Pancreas (tissue), 10 donors: ENCODE results near the gene SEZ6. TPM values are rescaled to one million over a fixed set of nuclear protein-coding genes. Genes with fewer than 3 reads are reported as not detected.

Source experiments
- ATAC-seq, 4 donors: fragments of 200-7000 bp; cut with Tn5 transposase; one replicate each; pipeline versions ENCODE4 v1.8.0 to v1.9.1; 2020; ENCODE audit warnings: mild to moderate bottlenecking in 4 of 4, moderate library complexity in 4 of 4
- DNase-seq, 6 donors: peaks; one replicate each; pipeline ENCODE4 v3.0.0-alpha.2; 2020
- FAIRE-seq: peaks from 2 replicates; lab custom pipeline; 2012; peaks lifted over from hg19 to GRCh38; lab: Jason Lieb, UNC
- H3K27ac ChIP-seq, 4 donors: fragments of 200-600 bp; sonication (generic); 1 replicate in 3 of 4; 2 replicates in 1 of 4; pipeline versions ENCODE4 v1.5.0 to v1.8.0; 2020
- H3K27me3 ChIP-seq, 4 donors: fragments of 200-600 bp; one replicate each; pipeline ENCODE4 v1.8.0; 2021
- H3K36me3 ChIP-seq, 3 donors: fragments of 200-600 bp; sonication (generic) in 1 of 3; one replicate each; pipeline versions ENCODE4 v1.5.0 to v1.8.0; 2020 to 2021
- H3K4me1 ChIP-seq, 3 donors: fragments of 200-600 bp; one replicate each; pipeline ENCODE4 v1.8.0; 2021
- H3K4me3 ChIP-seq, 4 donors: fragments of 200-600 bp; sonication (generic) in 2 of 4; one replicate each; pipeline versions ENCODE4 v1.5.0 to v1.8.0; 2020 to 2021
- H3K9me3 ChIP-seq, 4 donors: fragments of 200-600 bp; one replicate each; pipeline ENCODE4 v1.8.0; 2021
- WGBS, 2 donors: extraction: QIAGEN DNeasy Blood & Tissue Kit; methylation state at CpG; one replicate each; pipeline ENCODE4 v1.1.7; 2013; 5-methylcytosine and 5-hydroxymethylcytosine counted together
- intact Hi-C, 3 donors: fragments of 100-400 bp; cut with DNase I; formaldehyde crosslinking; loops; one replicate each; pipeline versions ENCODE4 v1.11.1 to v1.14.2; 2022
- polyA plus RNA-seq, 2 donors: library from polyadenylated mRNA; stranded (reverse); fragments of 200-250 nt; gene quantifications; one replicate each; pipeline ENCODE4 v1.2.3, GENCODE V29; 2013
- total RNA-seq, 6 donors: library from RNA; stranded (reverse); fragmentation: NEBNext Ultra II Directional in 4 of 6; extraction: Animal tissue kit (Norgen Biotek cat#: 25700) in 4 of 6; gene quantifications; one replicate each; pipeline versions ENCODE4 v1.2.1 to v1.2.4, GENCODE V29; 2021 to 2023
- TF ChIP-seq, protein P1 (sequence below), 4 donors: fragments of 200-600 bp; sonication (generic) in 3 of 4; IDR thresholded peaks; one replicate each; pipeline versions ENCODE4 v1.5.0 to v1.8.0; 2021; ENCODE audit warnings: antibody characterized with exemption in 4 of 4
- donor health status: healthy with polysubstance abuse.
- donor health status: DM: no; HTN: no; CAD: no; lungs with moderate emphysema.
- donor health status: DM: no; HTN: no; CAD: no.
- donor health status: control.
- donor health status: control.
- donor health status: Bipolar disorder and iron deficiency.
- donor health status: DM: yes; HTN: yes; CAD: no.
- donor health status: DM: no; HTN: no; CAD: no.
- donor health status: DM: no; HTN: no; CAD: no.
- donor health status: DM: yes; HTN: yes; CAD: no.

The SEZ6 gene
- total and polyA plus RNA-seq, 8 donors = 0.13 to 5.0 (median 0.64) TPM

DNA sequence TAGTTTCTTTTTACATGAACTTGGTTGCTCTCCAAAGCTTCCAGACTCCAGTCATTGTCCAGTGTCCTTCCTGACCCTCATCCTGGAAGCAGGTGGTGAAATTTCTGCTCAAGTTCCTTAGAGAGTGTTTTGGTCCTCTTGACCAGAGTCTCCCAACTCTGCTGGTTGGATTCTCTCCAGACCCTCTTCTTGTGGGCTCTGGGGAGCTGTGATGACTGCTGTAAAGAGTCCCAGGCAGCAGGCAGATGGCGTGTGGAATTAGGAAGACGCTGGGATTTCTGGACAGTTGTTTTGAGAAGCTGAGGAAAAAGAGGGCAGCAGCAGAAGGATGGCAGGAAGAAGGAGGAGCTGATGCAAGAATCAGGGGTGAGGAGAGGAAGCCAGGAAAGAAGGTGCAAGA lies 1.6 kb upstream of the SEZ6 start:
- TF ChIP-seq, protein P1, sequence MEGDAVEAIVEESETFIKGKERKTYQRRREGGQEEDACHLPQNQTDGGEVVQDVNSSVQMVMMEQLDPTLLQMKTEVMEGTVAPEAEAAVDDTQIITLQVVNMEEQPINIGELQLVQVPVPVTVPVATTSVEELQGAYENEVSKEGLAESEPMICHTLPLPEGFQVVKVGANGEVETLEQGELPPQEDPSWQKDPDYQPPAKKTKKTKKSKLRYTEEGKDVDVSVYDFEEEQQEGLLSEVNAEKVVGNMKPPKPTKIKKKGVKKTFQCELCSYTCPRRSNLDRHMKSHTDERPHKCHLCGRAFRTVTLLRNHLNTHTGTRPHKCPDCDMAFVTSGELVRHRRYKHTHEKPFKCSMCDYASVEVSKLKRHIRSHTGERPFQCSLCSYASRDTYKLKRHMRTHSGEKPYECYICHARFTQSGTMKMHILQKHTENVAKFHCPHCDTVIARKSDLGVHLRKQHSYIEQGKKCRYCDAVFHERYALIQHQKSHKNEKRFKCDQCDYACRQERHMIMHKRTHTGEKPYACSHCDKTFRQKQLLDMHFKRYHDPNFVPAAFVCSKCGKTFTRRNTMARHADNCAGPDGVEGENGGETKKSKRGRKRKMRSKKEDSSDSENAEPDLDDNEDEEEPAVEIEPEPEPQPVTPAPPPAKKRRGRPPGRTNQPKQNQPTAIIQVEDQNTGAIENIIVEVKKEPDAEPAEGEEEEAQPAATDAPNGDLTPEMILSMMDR (IDR thresholded peaks at IDR 0.05) = no peak
- WGBS, 2 donors = 64 to 66% methylated on average over 2 of the region's 2 CpGs
- FAIRE-seq = no peak
- no peak overlapping the region for H3K27ac ChIP-seq
- no peak for ATAC-seq
- H3K4me3 ChIP-seq = no peak overlapping the region
- DNase-seq = no peak
- H3K27me3 ChIP-seq = peaks cover 0 to 3% (median 1%) of the 10 kb centered on the region in 4 donors
- peaks cover 0 to 4% (median 0%) of the 10 kb centered on the region in 3 donors for H3K4me1 ChIP-seq
- intact Hi-C loops = no loop called here
- no peaks in the 10 kb centered on the region for H3K9me3 ChIP-seq
- no peaks in the 10 kb centered on the region for H3K36me3 ChIP-seq

DNA sequence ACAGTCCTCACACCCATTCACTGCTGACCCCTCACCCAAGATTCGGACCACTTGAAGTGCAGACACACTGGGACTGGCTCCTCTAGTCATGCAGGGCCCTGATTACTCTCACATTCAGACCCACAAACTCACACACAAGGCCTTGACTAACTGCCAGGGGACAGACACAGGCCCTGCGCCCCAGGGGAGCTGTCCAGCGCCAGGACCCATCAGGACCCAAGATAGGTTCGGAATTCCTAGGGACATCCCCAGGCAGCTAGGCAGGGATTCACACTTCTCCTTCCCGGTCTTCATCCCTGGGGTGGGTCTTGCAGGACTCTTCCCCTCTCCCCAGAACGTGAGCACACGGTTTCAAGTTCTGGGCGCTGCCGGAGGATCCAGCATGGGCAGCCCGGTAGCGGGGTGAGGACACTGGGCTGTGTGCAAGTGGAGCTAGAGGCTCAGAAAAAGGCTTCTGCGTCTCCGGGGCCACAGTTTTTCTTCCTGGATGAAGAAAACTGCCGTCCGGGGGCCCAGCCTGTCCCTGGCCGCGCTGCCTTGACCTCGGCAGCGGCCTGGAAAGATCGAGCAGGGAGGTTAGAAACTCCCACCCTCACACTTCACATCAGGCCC lies 1.6 kb downstream of the SEZ6 start:
- no peak overlapping the region for H3K4me3 ChIP-seq
- H3K27me3 ChIP-seq = peaks cover 0 to 3% (median 1%) of the 10 kb centered on the region in 4 donors
- H3K27ac ChIP-seq = no peak overlapping the region
- intact Hi-C loops = no loop called here
- WGBS, 2 donors = 38 to 45% methylated on average over 20 of the region's 20 CpGs
- H3K4me1 ChIP-seq = peaks cover 0 to 4% (median 0%) of the 10 kb centered on the region in 3 donors
- no peaks in the 10 kb centered on the region for H3K36me3 ChIP-seq
- FAIRE-seq (no peak), ATAC-seq (no peak), DNase-seq (no peak)
- TF ChIP-seq, protein P1 (IDR thresholded peaks at IDR 0.05) = no peak
- H3K9me3 ChIP-seq = no peaks in the 10 kb centered on the region

DNA sequence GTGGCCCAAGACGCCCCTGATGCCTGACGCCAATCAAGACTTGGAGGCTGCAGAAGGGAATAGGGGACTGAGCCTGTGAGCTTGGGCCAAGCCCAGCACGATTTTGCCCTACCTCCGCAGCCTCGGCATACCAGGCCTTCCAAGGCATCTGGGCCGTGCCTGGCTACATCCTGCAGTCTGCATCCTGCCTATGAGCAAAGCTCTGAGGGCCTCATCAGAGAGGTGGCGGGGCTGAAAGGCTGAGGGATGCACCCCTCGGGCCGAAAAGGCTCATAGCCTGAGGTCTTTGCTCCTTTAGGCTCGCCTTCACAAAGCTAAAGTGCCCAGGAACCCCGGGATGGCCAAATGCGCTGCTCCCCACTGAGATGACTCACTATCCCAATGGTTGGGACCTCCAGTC lies 2.5 kb downstream of the SEZ6 start:
- intact Hi-C loops = no loop called here
- no peak for FAIRE-seq

DNA sequence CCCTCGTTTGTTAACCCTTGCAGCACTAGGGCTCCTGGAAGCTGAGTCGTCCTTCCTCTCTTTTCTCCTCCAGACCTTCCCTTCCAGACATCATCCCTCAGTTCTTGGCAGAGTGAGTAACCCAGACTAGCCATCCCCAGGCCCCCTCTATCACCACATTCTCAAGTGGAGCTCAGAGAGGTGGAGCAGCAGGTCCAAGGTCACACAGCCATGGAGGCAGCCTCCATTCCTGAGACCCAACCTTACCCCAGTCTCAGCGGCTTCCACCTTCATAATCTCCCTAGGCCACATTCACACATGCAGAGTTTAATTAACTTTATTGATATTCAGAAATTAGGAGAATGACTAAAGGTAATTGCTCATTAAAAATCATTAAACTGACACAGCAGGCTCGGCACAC lies 3.0 kb downstream of the SEZ6 start:
- Histone ChIP-seq H3K4me3 (no peak overlapping the region), H3K4me1 (peaks cover 0 to 4% (median 0%) of the 10 kb centered on the region in 3 donors), H3K36me3 (no peaks in the 10 kb centered on the region), H3K27me3 (peaks cover 0 to 3% (median 1%) of the 10 kb centered on the region in 4 donors), H3K9me3 (no peaks in the 10 kb centered on the region), H3K27ac (no peak overlapping the region)
- intact Hi-C loops = no loop called here
- no peak for FAIRE-seq
- 55 to 59% methylated on average over 4 of the region's 4 CpGs for WGBS, 2 donors
- TF ChIP-seq, protein P1 (IDR thresholded peaks at IDR 0.05) = no peak
- ATAC-seq = no peak
- no peak for DNase-seq

More for the DNA sequence above, 2.5 kb downstream of the SEZ6 start:
- peaks cover 0 to 4% (median 0%) of the 10 kb centered on the region in 3 donors for H3K4me1 ChIP-seq
- peaks cover 0 to 3% (median 1%) of the 10 kb centered on the region in 4 donors for H3K27me3 ChIP-seq
- WGBS, 2 donors = 66 to 69% methylated on average over 12 of the region's 12 CpGs
- no peaks in the 10 kb centered on the region for H3K36me3 ChIP-seq
- H3K4me3 ChIP-seq = no peak overlapping the region
- TF ChIP-seq, protein P1 (IDR thresholded peaks at IDR 0.05) = no peak
- ATAC-seq (no peak), DNase-seq (no peak)
- H3K27ac ChIP-seq = no peak overlapping the region
- no peaks in the 10 kb centered on the region for H3K9me3 ChIP-seq

DNA sequence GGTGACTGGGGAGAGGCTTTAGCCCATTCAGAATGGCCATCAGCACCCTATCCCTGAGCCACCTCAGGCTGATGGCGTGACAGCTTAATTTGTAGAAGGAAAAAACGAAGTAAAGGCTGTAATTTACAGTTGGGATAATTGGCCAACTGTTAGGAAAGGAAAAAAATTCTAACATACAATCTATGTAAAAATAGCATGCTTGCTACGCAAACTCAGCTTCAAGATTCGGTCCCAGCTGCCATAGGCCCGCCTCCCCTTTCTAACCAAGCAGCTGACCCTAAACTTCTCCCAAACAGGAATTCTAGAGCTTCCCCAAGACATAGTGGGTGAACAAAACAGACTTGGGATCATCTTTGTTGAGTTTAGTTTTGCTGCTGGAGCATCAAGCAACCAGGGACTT lies 4.9 kb downstream of the SEZ6 start:
- Histone ChIP-seq H3K9me3 (no peaks in the 10 kb centered on the region), H3K4me1 (peaks cover 0 to under 1% (median 0%) of the 10 kb centered on the region in 3 donors), H3K36me3 (no peaks in the 10 kb centered on the region), H3K4me3 (no peak overlapping the region), H3K27ac (no peak overlapping the region), H3K27me3 (peaks cover 0 to 3% (median 1%) of the 10 kb centered on the region in 4 donors)
- FAIRE-seq (no peak), DNase-seq (no peak), ATAC-seq (no peak)
- 81 to 85% methylated on average over 5 of the region's 5 CpGs for WGBS, 2 donors
- intact Hi-C loops = no loop called here
- TF ChIP-seq, protein P1 (IDR thresholded peaks at IDR 0.05) = no peak
